Colonic mucosa (tissue), 4 donors: ENCODE data around the gene TMEM132E. TPM values are rescaled to one million over a fixed set of nuclear protein-coding genes. Genes with fewer than 3 reads are reported as not detected.

ENCODE experiments used
- DNase-seq: peaks from one replicate; pipeline ENCODE4 v3.0.0-alpha.2; 2020
- H3K27ac ChIP-seq: fragments of 200-600 bp; one replicate; pipeline ENCODE4 v1.8.0; 2021
- H3K27me3 ChIP-seq: fragments of 200-600 bp; one replicate; pipeline ENCODE4 v1.8.0; 2021
- H3K36me3 ChIP-seq: fragments of 200-600 bp; one replicate; pipeline ENCODE4 v1.8.0; 2021
- H3K4me1 ChIP-seq: fragments of 200-600 bp; one replicate; pipeline ENCODE4 v1.8.0; 2021; ENCODE audit warnings: mild to moderate bottlenecking
- H3K4me3 ChIP-seq: fragments of 200-600 bp; one replicate; pipeline ENCODE4 v1.8.0; 2021
- H3K9ac ChIP-seq, 2 donors: one replicate each; pipeline ENCODE4 v1.7.0; 2013; ENCODE audit warnings: control low read depth in 2 of 2, low read depth in 2 of 2, low read length in 2 of 2
- H3K9me3 ChIP-seq: fragments of 200-600 bp; one replicate; pipeline ENCODE4 v1.8.0; 2021
- intact Hi-C: fragments of 100-400 bp; cut with DNase I; formaldehyde crosslinking; loops from one replicate; pipeline ENCODE4 v1.14.1; 2022
- total RNA-seq, 2 donors: library from RNA; stranded (reverse); fragmentation: NEBNext Ultra II Directional in 1 of 2; extraction: Animal tissue kit (Norgen Biotek cat#: 25700) in 1 of 2; gene quantifications; one replicate each; pipeline ENCODE4 v1.2.1, GENCODE V29; 2021
- TF ChIP-seq, protein P1 (sequence below): fragments of 200-600 bp; IDR thresholded peaks from one replicate; pipeline ENCODE4 v1.8.0; 2022; ENCODE audit warnings: antibody characterized with exemption, mild to moderate bottlenecking
- donor health status: healthy.
- donor health status: DM: no; HTN: no; CAD: no.
- donor health status: DM: no; HTN: no; CAD: no.

Gene TMEM132E
- total RNA-seq, 2 donors from 2014 or later, result 0.10 to 0.11 TPM

DNA sequence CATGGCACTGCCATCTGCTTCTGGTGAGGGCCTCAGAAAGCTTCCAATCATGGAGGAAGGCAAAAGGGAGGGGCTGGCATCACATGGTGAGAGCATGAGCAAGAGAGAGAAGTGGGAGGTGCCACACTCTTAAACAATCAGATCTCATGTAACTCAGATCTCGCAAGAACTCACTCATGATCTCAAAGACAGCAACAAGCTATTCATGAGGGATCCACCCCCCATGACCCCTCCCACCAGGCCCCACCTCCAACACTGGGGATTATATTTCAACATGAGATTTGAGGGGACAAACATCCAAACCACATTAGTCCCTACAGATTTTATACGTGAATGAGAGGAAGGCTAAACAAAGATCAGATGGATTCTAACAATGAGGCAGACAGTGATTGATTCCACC is 8.9 kb upstream of the TMEM132E start:
- H3K9ac ChIP-seq, result no peak overlapping the region

GRCh38 chr17:34571428-34572130 is 7.8 kb upstream of the TMEM132E start:
- H3K27me3 ChIP-seq, result no peaks in the 10 kb centered on the region
- intact Hi-C loops, result no loop called here
- no peaks in the 10 kb centered on the region for H3K36me3 ChIP-seq
- H3K9me3 ChIP-seq, result no peaks in the 10 kb centered on the region
- H3K27ac ChIP-seq, result no peak overlapping the region
- no peaks in the 10 kb centered on the region for H3K4me1 ChIP-seq
- H3K9ac ChIP-seq, result no peak overlapping the region
- no peak for DNase-seq
- TF ChIP-seq, protein P1, sequence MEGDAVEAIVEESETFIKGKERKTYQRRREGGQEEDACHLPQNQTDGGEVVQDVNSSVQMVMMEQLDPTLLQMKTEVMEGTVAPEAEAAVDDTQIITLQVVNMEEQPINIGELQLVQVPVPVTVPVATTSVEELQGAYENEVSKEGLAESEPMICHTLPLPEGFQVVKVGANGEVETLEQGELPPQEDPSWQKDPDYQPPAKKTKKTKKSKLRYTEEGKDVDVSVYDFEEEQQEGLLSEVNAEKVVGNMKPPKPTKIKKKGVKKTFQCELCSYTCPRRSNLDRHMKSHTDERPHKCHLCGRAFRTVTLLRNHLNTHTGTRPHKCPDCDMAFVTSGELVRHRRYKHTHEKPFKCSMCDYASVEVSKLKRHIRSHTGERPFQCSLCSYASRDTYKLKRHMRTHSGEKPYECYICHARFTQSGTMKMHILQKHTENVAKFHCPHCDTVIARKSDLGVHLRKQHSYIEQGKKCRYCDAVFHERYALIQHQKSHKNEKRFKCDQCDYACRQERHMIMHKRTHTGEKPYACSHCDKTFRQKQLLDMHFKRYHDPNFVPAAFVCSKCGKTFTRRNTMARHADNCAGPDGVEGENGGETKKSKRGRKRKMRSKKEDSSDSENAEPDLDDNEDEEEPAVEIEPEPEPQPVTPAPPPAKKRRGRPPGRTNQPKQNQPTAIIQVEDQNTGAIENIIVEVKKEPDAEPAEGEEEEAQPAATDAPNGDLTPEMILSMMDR, result no peak
- H3K4me3 ChIP-seq, result no peak overlapping the region

More for the DNA sequence above, 8.9 kb upstream of the TMEM132E start:
- Histone ChIP-seq H3K27me3 (no peaks in the 10 kb centered on the region), H3K4me3 (no peak overlapping the region), H3K4me1 (no peaks in the 10 kb centered on the region), H3K36me3 (no peaks in the 10 kb centered on the region), H3K9me3 (no peaks in the 10 kb centered on the region), H3K27ac (no peak overlapping the region)
- intact Hi-C loops, result no loop called here
- no peak for DNase-seq
- TF ChIP-seq, protein P1, result no peak

- intact Hi-C loops, result no loop called here
- H3K36me3 ChIP-seq, result no peaks in the 10 kb centered on the region
- TF ChIP-seq, protein P1, result no peak
- no peaks in the 10 kb centered on the region for H3K9me3 ChIP-seq
- no peak overlapping the region for H3K9ac ChIP-seq
- no peaks in the 10 kb centered on the region for H3K27me3 ChIP-seq
- DNase-seq, result no peak
- H3K4me1 ChIP-seq, result no peaks in the 10 kb centered on the region
- H3K4me3 ChIP-seq, result no peak overlapping the region
- H3K27ac ChIP-seq, result no peak overlapping the region
Observed at GRCh38 chr17:34572483-34572882, 6.9 kb upstream of the TMEM132E start.

DNA sequence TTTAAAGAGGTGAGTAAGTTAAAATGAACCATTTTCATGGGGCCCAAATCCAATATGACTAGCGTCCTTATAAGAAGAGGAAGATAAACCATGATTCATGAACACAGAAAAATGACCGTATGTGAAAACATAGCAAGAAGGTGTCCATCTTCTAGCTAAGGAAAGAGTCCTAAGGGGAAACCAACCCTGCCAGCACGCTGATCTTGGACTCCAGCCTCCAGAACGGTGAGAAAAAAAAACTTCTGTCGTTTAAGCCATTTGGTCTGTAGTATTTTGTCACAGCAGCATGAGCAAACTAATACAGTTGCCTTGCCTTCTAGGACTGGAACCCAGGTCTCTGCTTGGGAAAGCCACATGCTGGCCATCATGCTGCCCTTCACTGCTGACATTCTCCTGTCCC is 4.2 kb upstream of the TMEM132E start:
- Histone ChIP-seq H3K4me1 (no peaks in the 10 kb centered on the region), H3K9me3 (no peaks in the 10 kb centered on the region), H3K36me3 (no peaks in the 10 kb centered on the region), H3K27ac (no peak overlapping the region), H3K4me3 (no peak overlapping the region), H3K27me3 (peaks cover 24% of the 10 kb centered on the region), H3K9ac (no peak overlapping the region)
- TF ChIP-seq, protein P1, result no peak
- intact Hi-C loops, result no loop called here
- DNase-seq, result no peak

- TF ChIP-seq, protein P1, result no peak
- H3K9me3 ChIP-seq, result no peaks in the 10 kb centered on the region
- no peak overlapping the region for H3K27ac ChIP-seq
- H3K27me3 ChIP-seq, result peaks cover 52% of the 10 kb centered on the region
- DNase-seq, result no peak
- H3K4me1 ChIP-seq, result no peaks in the 10 kb centered on the region
- H3K36me3 ChIP-seq, result no peaks in the 10 kb centered on the region
- H3K9ac ChIP-seq, result no peak overlapping the region
- intact Hi-C loops, result no loop called here
- H3K4me3 ChIP-seq, result no peak overlapping the region
Observed at GRCh38 chr17:34578016-34578415, 1.4 kb upstream of the TMEM132E start.
